T1000 (cell line): ENCODE data around the gene SLC6A9.

Experiments used
- DNase-seq: peaks from one replicate; lab custom pipeline; 2025; ENCODE audit warnings: mixed read lengths; lab: John Stamatoyannopoulos, UW

SLC6A9 gene

GRCh38 chr1:44002165-44002564, 29.1 kb downstream of the SLC6A9 start:
- DNase-seq: no peak

GRCh38 chr1:44000122-44000665, 31.1 kb downstream of the SLC6A9 start:
- DNase-seq: no peak

GRCh38 chr1:43999455-43999854, 31.8 kb downstream of the SLC6A9 start:
- DNase-seq: no peak

DNA sequence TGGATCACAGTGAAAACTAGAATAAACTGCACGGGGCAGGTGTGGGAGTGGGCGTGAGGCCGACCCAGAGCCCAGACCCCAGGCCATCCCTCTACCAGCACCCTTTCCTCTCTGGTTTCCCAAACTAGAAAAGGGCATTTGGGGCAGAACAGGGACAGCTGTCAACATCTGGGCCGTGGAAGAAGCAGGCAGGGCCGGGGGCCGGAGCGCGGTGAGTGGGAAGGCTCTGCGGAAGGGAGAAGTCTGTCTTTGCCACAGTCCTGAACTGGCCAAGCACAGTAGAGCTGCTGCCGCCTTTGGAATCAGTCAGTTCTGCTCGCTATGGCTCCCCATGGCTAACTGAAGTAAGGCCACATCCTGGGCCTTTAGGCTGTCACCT, 33.3 kb downstream of the SLC6A9 start:
- DNase-seq: no peak

GRCh38 chr1:43997295-43997999, 33.8 kb downstream of the SLC6A9 start:
- DNase-seq: no peak

- no peak for DNase-seq
Observed at GRCh38 chr1:43996733-43997115, 34.5 kb downstream of the SLC6A9 start.

GRCh38 chr1:43995984-43996732, 35.1 kb downstream of the SLC6A9 start:
- no peak for DNase-seq

DNA sequence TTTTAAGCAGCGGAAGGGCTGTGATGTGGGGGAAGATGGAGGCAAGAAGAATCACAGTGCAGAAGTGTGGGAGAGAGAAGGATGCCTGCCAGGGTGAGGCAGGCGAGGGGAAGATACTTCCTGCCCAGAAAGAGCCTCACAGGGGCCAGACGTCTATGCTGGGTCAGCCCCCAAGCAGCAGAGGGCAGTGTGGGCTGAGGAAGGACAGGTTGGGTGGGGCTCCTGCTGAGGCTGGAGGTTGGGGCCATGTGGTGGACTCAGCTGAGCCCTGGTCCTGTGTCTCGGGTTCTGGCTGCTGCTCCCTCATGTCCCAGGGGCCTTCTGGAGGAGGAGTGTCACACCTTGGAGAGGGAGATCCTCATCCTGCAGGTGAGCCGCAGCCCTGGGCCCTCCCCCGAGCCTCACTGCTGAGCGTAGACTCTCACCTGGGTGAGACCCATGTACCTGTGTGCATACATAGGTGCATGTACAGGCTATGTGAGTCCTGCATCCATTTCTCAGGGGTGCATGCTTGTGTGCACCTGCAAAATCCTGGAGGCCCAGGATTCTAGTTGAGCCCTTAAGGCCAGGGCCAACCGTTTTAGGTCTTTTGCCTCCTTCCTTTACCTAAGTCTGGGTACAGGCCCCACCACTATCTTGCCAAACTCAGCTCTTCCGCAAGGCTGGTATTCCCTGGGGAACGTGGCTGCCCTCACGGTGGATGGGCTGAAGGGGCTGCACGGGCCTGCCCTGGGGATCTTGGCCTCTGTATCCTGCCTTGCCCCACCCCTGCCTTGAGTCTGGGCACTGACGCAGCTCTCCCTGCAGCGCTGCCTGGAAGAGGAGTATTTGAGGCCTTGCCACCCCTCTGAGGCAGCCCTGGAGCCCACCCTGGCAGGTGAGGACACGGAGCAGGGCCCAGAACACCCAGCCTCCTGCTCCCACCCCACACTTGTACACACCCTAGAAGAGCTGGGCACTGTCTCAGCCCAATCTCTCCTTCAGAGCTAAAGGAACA, 36.2 kb downstream of the SLC6A9 start:
- no peak for DNase-seq

- no peak for DNase-seq
Observed at GRCh38 chr1:43994071-43994470, 37.2 kb downstream of the SLC6A9 start.

DNA sequence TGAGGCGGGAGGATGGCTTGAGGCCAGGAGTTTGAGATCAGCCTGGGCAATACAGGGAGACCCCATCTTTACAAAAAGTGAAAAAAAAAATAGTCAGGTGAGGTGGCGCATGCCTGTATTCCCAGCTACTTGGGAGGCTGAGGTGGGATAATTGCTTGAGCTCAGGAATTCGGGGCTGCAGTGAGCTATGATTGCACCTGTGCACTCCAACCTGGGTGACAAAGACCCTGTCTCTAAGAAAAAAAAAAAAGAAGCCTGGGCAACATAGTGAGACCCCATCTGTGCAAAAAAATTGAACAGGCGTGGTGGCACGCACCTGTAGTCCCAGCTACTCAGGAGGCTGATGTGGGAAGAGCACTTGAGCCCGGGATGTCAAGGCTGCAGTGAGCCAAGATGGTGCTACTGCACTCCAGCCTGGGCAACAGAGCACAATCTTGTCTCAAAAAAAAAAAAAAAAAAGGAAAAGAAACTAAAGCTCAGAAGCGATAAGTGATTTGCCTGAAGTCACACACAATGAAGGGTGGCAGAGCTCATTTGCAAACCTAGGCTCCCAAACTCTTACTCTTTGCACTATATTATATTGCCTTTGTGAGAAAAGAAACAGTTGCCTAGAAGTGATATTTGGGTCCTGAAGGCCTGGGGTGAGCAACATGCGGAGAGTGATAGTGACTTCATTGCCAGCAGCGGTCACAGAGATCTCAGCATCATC, 37.9 kb downstream of the SLC6A9 start:
- DNase-seq: no peak

GRCh38 chr1:43992232-43992995, 38.8 kb downstream of the SLC6A9 start:
- DNase-seq: no peak

GRCh38 chr1:43991476-43992231, 39.6 kb downstream of the SLC6A9 start, which contains the start of gene CCDC24:
Gene CCDC24, plus strand, starts transcription at chr1:43991599. Its CDS starts 280 bp downstream, at chr1:43991879.
- peak; percentile 80 for DNase-seq

GRCh38 chr1:43991200-43991475, 40.1 kb downstream of the SLC6A9 start:
- DNase-seq: no peak

DNA sequence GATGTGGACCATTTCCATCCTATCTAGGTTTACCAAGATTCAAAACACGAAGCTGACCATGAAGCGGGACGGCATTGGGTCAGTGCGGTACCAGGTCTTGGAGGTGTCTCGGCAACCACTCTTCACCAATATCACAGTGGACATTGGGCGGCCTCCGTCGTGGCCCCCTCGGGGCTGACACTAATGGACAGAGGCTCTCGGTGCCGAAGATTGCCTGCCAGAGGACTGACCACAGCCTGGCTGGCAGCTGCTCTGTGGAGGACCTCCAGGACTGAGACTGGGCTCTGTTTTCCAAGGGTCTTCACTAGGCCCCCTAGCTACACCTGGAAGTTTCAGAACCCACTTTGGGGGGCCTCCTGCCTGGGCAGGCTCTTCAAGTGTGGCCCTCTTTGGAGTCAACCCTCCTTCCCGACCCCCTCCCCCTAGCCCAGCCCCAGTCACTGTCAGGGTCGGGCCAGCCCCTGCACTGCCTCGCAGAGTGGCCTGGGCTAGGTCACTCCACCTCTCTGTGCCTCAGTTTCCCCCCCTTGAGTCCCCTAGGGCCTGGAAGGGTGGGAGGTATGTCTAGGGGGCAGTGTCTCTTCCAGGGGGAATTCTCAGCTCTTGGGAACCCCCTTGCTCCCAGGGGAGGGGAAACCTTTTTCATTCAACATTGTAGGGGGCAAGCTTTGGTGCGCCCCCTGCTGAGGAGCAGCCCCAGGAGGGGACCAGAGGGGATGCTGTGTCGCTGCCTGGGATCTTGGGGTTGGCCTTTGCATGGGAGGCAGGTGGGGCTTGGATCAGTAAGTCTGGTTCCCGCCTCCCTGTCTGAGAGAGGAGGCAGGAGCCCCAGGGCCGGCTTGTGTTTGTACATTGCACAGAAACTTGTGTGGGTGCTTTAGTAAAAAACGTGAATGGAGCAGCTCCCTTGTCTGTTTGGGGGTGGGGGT, 40.7 kb downstream of the SLC6A9 start:
- DNase-seq: no peak

DNA sequence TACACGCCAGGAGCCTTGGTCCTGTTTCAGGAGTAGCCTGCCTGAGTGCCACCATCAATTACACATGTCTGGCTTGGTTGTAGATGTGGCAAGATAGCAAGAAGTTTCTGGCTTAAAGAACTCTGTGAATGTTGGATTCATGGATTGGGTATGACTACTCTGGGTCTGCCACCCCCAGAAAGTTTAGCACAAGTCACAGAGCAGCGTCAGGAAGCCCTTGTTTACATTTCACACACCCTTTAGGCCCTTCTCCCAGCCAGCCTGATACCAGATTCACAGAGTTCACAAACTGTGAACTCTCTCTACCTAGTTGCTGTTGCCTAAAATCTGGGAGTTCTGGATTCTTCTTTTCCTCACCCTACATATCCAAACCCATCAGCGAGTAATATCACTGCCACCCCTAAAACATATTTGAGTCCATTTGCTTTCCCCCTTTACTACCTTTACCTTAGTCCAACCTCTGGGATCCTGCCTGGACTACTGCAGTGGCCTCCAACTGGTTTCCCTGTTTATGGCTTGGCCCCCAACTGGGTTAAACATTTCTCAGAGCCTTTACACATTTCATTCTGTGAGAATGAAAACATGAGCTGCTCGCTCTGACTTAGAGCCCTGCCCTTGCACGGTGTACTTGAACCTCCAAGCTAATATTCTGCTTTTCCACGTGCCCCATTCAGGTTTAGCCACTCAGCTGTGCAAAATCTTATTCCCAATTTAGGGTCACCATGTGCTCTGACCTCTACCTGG, 43.9 kb downstream of the SLC6A9 start:
- no peak for DNase-seq

DNA sequence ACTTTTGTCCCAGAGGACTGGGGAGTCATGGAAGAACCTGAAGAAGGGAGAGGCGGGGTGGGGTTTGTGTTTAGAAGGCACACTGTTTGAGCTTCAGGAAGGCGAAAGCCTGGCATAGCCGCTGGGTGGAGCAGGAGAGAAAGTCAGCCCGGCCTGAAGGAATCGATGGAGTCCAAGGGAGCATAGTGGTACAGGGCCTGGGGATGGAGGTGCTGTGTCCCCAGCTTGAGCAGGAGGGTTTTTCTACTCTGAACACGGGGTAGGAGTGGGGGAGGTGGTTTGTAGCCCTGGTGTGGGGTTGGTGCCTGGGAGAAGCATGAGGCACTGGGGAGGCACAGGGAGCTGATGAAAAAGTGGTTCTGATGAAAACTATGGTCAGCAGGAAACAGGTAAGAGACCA, 44.5 kb downstream of the SLC6A9 start:
- no peak for DNase-seq

GRCh38 chr1:43985984-43986595, 45.2 kb downstream of the SLC6A9 start:
- no peak for DNase-seq

DNA sequence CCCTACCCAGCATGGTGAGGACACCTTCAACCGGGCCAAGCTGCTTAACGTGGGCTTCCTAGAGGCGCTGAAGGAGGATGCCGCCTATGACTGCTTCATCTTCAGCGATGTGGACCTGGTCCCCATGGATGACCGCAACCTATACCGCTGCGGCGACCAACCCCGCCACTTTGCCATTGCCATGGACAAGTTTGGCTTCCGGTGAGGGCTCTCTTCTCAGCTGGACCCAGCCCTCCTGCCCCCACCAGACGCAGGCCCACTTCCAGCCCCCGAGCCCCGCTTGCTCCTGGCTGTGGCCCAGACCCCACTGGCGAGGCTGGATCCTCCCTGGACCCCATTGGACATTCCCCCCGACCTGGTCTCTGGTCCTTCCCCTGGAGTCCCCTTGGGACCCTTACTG, 46.4 kb downstream of the SLC6A9 start:
- DNase-seq: no peak
